ENCODE results near the gene RTN4RL2.

RTN4RL2 gene

GRCh38 chr11:57482782-57483561, 22.6 kb downstream of the RTN4RL2 start:
- Histone ChIP-seq H2AFZ (ENCODE audit: low read depth, low read length, severe bottlenecking) (no peak overlapping the region), H3K36me3 (ENCODE audit: low read length) (0 out of 2 replicates have a peak, but pooled peaks cover 12% of the 10 kb centered on the region), H3K4me2 (ENCODE audit: low read depth, low read length, poor library complexity, severe bottlenecking) (peak overlapping the region; percentile 16), H3F3A (ENCODE audit: insufficient read depth) (no peaks in the 10 kb centered on the region), H3K4me3 (ENCODE audit: insufficient read depth, low read length, poor library complexity, severe bottlenecking) (no peak overlapping the region), H3K9me3 (ENCODE audit: insufficient read depth, low read length) (no peaks in the 10 kb centered on the region), H3K27me3 (ENCODE audit: low read length) (no peaks in the 10 kb centered on the region), H3K9me2 (replicated peaks; ENCODE audit: insufficient read depth, low read length) (no peaks in the 10 kb centered on the region), H3K79me2 (ENCODE audit: insufficient read depth, low read length) (no peaks in the 10 kb centered on the region), H4K20me1 (ENCODE audit: low read depth, low read length) (no peaks in the 10 kb centered on the region), H3K27ac (ENCODE audit: low read depth, low read length) (no peak overlapping the region), H3K9ac (ENCODE audit: low read length) (no peak overlapping the region)
- TF ChIP-seq EZH2phosphoT487 (conservative IDR thresholded peaks at IDR 0.05; ENCODE audit: low read length) (no peak), CTCF (IDR thresholded peaks at IDR 0.05; ENCODE audit: insufficient read depth, low read length, poor library complexity, severe bottlenecking) (peak; percentile 29)

GRCh38 chr11:57483562-57483918, 23.2 kb downstream of the RTN4RL2 start:
- Histone ChIP-seq H2AFZ (ENCODE audit: low read depth, low read length, severe bottlenecking) (no peak overlapping the region), H3K27ac (ENCODE audit: low read depth, low read length) (no peak overlapping the region), H3K4me2 (ENCODE audit: low read depth, low read length, poor library complexity, severe bottlenecking) (peak overlapping the region; percentile 16)

GRCh38 chr11:57484141-57484710, 23.9 kb downstream of the RTN4RL2 start:
- H3K9me3 ChIP-seq (ENCODE audit: insufficient read depth, low read length), result no peaks in the 10 kb centered on the region
- no peaks in the 10 kb centered on the region for H3K9me2 ChIP-seq (replicated peaks; ENCODE audit: insufficient read depth, low read length)
- H2AFZ ChIP-seq (ENCODE audit: low read depth, low read length, severe bottlenecking), result no peak overlapping the region
- no peaks in the 10 kb centered on the region for H3F3A ChIP-seq (ENCODE audit: insufficient read depth)
- H3K27me3 ChIP-seq (ENCODE audit: low read length), result no peaks in the 10 kb centered on the region
- H3K9ac ChIP-seq (ENCODE audit: low read length), result no peak overlapping the region
- no peaks in the 10 kb centered on the region for H4K20me1 ChIP-seq (ENCODE audit: low read depth, low read length)
- H3K36me3 ChIP-seq (ENCODE audit: low read length), result 0 out of 2 replicates have a peak, but pooled peaks cover 12% of the 10 kb centered on the region
- TF ChIP-seq CTCF (IDR thresholded peaks at IDR 0.05; ENCODE audit: insufficient read depth, low read length, poor library complexity, severe bottlenecking) (no peak), EZH2phosphoT487 (conservative IDR thresholded peaks at IDR 0.05; ENCODE audit: low read length) (no peak)
- H3K27ac ChIP-seq (ENCODE audit: low read depth, low read length), result no peak overlapping the region
- H3K4me2 ChIP-seq (ENCODE audit: low read depth, low read length, poor library complexity, severe bottlenecking), result no peak overlapping the region
- H3K79me2 ChIP-seq (ENCODE audit: insufficient read depth, low read length), result no peaks in the 10 kb centered on the region
- no peak overlapping the region for H3K4me3 ChIP-seq (ENCODE audit: insufficient read depth, low read length, poor library complexity, severe bottlenecking)

More at GRCh38 chr11:57483562-57483918, 23.2 kb downstream of the RTN4RL2 start:
- no peaks in the 10 kb centered on the region for H3K27me3 ChIP-seq (ENCODE audit: low read length)
- no peak for TF ChIP-seq CTCF (IDR thresholded peaks at IDR 0.05; ENCODE audit: insufficient read depth, low read length, poor library complexity, severe bottlenecking)
- TF ChIP-seq EZH2phosphoT487 (conservative IDR thresholded peaks at IDR 0.05; ENCODE audit: low read length), result no peak
- H3K4me3 ChIP-seq (ENCODE audit: insufficient read depth, low read length, poor library complexity, severe bottlenecking), result no peak overlapping the region
- H3F3A ChIP-seq (ENCODE audit: insufficient read depth), result no peaks in the 10 kb centered on the region
- no peaks in the 10 kb centered on the region for H3K9me3 ChIP-seq (ENCODE audit: insufficient read depth, low read length)
- H3K9ac ChIP-seq (ENCODE audit: low read length), result no peak overlapping the region
- H4K20me1 ChIP-seq (ENCODE audit: low read depth, low read length), result no peaks in the 10 kb centered on the region
- H3K79me2 ChIP-seq (ENCODE audit: insufficient read depth, low read length), result no peaks in the 10 kb centered on the region
- no peaks in the 10 kb centered on the region for H3K9me2 ChIP-seq (replicated peaks; ENCODE audit: insufficient read depth, low read length)
- 0 out of 2 replicates have a peak, but pooled peaks cover 12% of the 10 kb centered on the region for H3K36me3 ChIP-seq (ENCODE audit: low read length)

Measured in SU-DHL-6 (cell line).